GM18861 (cell line): Measurements from ENCODE around the gene SEPHS2.
A peak's percentile ranks its signal among the peaks of the same experiment; 100 is the strongest.
"Not testable (repeated sequence)": the region's sequence is repeated elsewhere in the genome, so short reads cannot be mapped to it uniquely, and the experiment has no call there.

ENCODE experiments used
- ATAC-seq: cut with Tn5 transposase; IDR thresholded peaks from one replicate; pipeline ENCODE4 v1.9.1; 2021; ENCODE audit not compliant: unreplicated experiment

Gene SEPHS2

DNA sequence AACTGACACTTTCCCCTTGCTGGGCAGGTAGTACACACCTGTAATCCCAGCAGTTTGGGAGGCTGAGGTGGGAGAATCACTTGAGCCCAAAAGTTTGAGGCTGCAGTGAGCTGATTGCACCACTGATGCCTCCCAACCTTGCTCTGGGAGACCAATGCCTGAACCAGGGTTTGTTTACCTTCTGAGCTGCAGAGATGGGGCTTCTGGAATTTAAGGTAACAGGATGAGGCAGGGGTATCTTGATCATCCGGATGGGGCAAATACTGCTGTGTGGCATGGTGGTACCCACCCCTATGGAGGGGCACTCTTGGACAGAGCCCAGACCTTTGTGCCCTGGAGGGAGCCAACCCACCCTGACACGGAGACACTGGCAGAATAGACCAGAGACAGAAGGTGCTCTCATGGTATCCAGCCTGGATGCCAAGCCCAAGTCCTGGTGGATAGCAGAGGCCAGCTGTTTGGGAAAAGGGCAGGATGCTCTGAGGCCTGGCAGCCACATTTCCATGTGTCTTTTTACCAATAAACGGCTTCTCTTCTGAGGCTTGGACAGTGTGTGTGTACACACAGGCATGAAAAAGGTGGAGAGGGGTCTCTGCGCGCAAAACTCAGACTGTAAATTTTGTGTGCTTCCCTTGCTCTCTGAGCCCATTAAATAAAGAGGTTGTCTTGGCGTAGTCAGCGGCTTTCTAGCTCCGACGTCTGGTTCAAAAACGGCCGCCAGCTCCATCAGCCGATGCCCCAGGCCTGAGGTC is 46.1 kb downstream of the SEPHS2 start:
- no peak for ATAC-seq

DNA sequence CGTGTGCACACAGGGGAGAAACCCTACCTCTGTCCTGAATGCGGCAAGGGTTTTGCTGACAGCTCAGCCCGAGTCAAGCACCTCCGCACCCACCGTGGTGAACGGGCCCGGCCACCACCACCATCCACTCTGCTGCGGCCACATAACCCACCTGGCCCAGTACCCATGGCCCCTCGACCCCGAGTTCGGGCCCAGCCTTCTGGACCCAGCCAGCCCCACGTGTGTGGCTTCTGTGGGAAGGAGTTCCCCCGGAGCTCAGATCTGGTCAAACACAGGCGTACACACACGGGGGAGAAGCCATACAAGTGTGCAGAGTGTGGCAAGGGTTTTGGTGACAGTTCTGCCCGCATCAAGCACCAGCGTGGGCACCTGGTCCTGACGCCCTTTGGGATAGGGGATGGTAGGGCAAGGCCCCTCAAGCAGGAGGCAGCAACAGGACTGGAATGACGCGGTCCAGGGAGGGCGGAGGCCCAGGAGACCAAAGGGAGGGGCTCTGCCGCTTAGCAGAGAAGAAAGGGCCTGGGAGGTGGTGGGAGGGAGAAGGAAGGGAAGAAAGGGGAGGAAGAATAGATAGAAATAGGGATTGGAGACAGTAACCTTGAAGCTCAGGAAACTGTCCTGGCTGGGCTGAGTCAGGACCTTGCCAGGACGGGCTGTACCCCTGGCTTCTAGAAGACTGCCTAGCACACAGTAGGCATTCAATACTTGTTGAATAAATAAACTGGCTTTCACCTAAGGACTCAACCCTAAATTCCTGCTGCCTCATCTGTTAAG is 46.8 kb downstream of the SEPHS2 start:
- ATAC-seq, result no peak

DNA sequence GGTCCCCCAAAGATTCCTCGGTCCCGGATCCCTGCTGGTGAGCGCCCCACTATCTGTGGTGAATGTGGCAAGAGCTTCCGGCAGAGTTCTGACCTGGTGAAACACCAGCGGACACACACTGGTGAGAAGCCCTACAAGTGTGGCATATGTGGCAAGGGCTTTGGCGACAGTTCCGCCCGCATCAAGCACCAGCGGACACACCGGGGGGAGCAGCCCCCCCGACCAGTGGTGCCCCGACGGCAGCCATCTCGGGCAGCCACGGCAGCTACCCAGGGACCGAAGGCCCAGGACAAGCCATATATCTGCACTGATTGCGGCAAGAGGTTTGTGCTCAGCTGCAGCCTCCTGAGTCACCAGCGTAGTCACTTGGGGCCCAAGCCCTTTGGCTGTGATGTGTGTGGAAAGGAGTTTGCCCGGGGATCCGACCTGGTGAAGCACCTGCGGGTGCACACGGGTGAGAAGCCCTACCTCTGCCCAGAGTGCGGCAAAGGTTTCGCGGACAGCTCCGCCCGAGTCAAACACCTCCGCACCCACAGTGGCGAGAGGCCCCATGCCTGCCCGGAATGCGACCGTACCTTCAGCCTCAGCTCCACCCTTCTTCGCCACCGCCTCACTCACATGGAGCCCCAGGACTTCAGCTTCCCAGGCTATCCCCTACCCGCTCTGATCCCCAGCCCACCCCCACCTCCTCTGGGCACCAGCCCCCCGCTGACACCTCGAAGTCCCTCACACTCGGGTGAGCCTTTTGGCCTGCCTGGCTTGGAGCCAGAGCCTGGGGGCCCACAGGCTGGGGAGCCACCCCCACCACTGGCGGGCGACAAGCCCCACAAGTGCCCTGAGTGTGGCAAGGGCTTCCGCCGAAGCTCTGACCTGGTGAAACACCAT is 47.7 kb downstream of the SEPHS2 start:
- no peak for ATAC-seq

DNA sequence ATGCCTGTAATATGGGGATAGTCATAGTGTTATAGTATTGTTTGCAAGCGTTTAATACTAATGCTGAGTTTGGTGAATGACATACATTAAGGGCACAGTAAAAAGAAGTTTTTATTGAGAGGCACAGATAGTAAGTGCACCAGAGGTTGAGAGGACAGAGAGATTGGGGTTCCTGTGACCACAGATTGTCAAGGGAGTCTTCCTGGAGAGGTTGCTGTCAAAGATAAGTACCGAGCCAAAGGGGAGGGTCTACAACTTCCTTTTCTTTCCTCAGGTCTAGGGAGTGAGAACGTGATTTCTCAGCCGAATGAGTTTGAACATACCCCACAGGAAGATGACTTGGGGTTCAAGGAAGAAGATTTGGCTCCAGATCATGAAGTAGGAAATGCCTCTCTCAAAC is 48.6 kb downstream of the SEPHS2 start:
- no peak for ATAC-seq

DNA sequence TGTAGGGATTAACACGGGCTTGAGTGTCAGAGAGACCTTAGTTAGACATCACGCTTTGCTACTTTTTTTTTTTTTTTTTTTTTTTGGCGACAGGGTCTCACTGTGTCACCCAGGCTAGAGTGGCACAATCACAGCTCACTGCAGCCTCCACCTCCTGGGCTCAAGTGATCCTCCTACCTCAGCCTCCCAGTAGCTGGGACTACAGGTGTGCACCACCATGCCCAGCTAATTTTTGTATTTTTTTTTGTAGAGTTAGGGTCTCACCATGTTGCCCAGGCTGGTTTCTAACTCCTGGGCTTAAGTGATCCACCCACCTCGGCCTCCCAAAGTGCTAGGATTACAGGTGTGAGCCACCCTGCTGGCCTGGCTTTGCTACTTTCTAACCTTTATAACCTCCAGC is 49.0 kb downstream of the SEPHS2 start:
- not testable (repeated sequence) for ATAC-seq

DNA sequence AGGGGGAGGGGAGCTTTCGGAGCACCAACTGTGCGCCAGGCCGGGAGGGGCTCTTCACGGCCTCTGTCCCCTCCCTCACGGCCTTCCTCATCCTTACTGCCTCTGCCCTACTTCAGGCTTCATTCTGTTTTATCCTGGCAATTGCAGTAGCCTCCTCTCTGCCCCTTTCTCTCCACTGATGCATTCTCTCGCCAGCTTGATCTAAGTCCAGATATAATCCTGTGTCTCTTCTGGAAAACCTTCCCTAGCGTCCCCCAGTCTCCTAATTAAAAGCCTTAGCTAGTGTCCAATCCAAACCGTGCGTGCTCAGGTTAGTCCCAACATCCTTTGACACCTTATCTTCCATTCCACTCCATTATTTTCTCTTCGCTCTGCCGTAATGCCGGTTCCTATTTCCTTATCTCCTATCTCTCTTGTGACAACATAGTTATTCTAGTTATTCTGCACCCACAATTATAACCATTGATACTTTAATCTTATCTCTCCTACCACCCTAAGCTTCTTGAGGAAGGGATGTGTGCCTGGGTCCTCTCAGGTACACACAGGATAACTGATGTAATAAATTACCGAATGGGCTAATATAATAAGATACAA is 49.6 kb downstream of the SEPHS2 start:
- ATAC-seq, result no peak

DNA sequence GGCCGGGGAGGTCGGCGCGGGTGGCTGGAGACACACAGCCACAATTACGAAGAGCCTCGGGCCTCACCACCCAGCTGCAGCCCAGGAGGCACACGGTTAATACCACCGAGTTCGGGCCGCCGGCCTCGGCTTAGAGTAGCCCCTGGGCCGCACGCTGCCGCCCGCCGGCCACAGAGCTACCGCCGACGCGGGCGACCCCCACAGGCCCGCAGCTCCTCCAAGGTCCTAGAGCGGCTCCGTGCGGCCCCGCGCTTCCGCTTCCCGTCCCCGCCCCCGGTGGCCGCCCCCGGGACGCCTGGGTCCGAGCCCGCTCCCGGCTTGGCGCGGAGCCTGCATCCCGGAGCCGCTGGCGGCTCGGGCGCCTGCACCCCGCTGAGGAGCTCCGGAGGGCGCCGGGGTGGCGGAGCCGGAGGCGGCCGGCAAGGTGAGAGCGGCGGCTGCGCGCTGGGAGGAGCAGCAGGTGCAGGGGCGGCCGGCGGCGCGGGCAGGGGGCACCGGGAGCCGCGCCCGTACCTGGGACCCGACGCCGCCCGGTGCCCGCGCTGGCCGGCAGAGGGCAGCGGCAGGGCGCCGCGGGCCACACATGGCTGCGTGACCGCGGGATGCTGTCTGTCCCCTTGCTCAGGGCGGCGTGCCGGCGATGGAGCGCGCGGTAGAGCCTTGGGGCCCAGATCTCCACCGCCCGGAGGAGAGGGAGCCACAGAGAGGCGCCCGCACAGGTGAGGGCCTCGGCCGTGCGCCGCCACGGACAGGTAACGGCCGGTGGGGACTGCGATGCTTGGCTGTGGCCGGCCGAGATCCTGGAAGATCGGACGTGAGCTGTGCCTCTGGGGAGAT is 50.3 kb downstream of the SEPHS2 start, which contains the start of gene ZNF48:
ZNF48 (plus strand) TSS at position 266 of the 837 bp plus-strand sequence; CDS start at position 641, 375 bp downstream.
- peak; percentile 49 for ATAC-seq

DNA sequence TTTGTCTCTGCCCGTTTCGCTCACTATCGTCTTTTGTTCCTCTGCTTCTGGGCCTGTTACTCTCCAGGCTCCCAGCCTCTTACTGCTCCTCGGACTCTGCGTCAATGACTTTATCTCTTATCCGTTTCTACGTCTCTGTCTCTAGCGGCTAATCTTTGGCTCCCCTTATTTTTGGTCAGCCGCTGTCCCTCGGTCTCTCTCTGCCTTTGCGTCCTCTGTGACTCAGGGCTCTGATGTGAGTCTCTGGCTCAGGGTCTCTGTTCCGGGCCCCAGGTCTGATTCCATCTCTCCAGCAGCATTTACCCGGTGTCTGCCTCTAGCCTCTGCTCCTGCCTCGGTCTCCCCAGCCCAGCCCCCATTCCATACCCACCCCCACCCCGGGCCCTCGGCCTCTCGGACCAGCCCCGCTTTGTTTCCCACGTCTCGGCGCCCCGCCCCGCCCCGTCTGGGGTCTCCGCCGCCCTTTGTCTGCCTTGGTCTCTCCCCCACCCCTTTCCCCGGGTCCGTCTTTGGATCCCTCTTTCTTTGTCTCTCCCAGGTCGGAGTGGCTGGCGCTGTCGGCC is 51.0 kb downstream of the SEPHS2 start:
- ATAC-seq, result no peak
